DMS79 treated with DMSO at 0.1 percent for 48 hours (cell line): ENCODE results near the gene ALPL.

Experiments
- DNase-seq: peaks from one replicate; lab custom pipeline; 2025; lab: John Stamatoyannopoulos, UW

Gene ALPL

GRCh38 chr1:21576031-21576797 is 67.0 kb downstream of the ALPL start:
- no peak for DNase-seq

- no peak for DNase-seq
Observed at GRCh38 chr1:21576798-21577187, 67.6 kb downstream of the ALPL start.

- no peak for DNase-seq
Observed at GRCh38 chr1:21577324-21577723, 68.1 kb downstream of the ALPL start.

- DNase-seq: no peak
Observed at GRCh38 chr1:21577933-21578332, 68.7 kb downstream of the ALPL start.

GRCh38 chr1:21579791-21580190 is 70.6 kb downstream of the ALPL start:
- DNase-seq: peak; percentile 45

- no peak for DNase-seq
Observed at GRCh38 chr1:21584096-21584495, 74.9 kb downstream of the ALPL start.

GRCh38 chr1:21585037-21585436 is 75.8 kb downstream of the ALPL start:
- DNase-seq: no peak

- DNase-seq: no peak
Observed at GRCh38 chr1:21586222-21586621, 77.0 kb downstream of the ALPL start.

- DNase-seq: no peak
Observed at GRCh38 chr1:21586846-21587601, 77.8 kb downstream of the ALPL start.

- no peak for DNase-seq
Observed at GRCh38 chr1:21587602-21587953, 78.4 kb downstream of the ALPL start.

GRCh38 chr1:21589618-21590017 is 80.4 kb downstream of the ALPL start:
- DNase-seq: no peak

- peak; percentile 21 for DNase-seq
Observed at GRCh38 chr1:21590126-21590880, 81.1 kb downstream of the ALPL start.

GRCh38 chr1:21590934-21591333 is 81.7 kb downstream of the ALPL start:
- no peak for DNase-seq

GRCh38 chr1:21592086-21592865 is 83.1 kb downstream of the ALPL start:
- no peak for DNase-seq

GRCh38 chr1:21593231-21593630 is 84.0 kb downstream of the ALPL start:
- no peak for DNase-seq

- DNase-seq: no peak
Observed at GRCh38 chr1:21594501-21594900, 85.3 kb downstream of the ALPL start.

GRCh38 chr1:21594935-21595897 is 86.0 kb downstream of the ALPL start:
- no peak for DNase-seq

GRCh38 chr1:21596174-21596573 is 87.0 kb downstream of the ALPL start:
- no peak for DNase-seq

- no peak for DNase-seq
Observed at GRCh38 chr1:21596628-21597027, 87.4 kb downstream of the ALPL start.

GRCh38 chr1:21597753-21598152 is 88.5 kb downstream of the ALPL start:
- DNase-seq: no peak

- no peak for DNase-seq
Observed at GRCh38 chr1:21598417-21598816, 89.2 kb downstream of the ALPL start.
